Measurements from ENCODE around the gene SORBS2.

DNA sequence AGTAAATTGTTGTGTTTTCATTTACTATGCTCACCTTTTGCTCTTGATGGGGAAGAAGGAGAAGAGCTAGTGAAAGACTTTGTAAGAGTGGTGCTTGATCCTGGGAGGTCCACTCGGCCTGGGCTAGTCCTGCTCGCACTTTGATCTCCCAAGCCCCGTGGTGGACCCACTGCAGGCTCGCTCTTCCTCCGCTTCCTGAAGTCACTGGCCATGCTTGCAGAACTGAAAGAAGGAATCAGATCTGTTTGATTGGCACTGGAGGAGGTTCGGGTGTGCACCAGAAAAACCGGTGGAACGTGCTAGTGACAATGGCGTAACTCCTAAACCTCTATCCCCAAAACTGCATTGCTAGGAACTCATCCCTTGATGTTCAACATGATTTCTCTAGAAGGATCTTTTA lies 185.2 kb downstream of the SORBS2 start:
- no peak for TF ChIP-seq CTCF (IDR thresholded peaks at IDR 0.05)
- TF ChIP-seq EP300 (IDR thresholded peaks at IDR 0.05) = no peak

All from gastroesophageal sphincter (tissue), 3 donors.